ENCODE data around the gene PIPOX. TPM values are rescaled to one million over a fixed set of nuclear protein-coding genes. Genes with fewer than 3 reads are reported as not detected.

The PIPOX gene
- total RNA-seq, 2 donors from 2014 or later, result 1.8 to 5.9 TPM

DNA sequence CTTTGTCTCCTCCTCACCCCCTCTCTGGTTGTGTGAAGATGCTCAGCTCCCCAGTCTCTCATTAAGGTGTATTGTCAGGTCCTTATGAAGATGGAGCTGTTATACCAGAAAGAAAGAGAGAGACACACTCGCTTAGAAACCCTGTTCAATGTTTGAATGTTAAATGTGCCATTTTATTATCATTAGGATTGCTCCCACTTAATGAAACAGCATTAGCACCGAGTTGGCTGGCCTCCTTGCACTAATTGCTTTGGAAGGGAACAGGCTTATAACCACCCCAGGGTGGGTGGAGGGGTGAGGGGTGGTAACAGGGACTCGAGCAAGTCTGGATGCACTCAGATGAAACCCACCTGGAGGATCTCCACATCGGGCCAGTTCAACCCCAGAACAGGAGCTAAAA, 14.4 kb downstream of the PIPOX start:
- Mint-ChIP-seq H3K27ac (no peak overlapping the region), H3K27me3 (ENCODE audit: insufficient read depth) (no peaks in the 10 kb centered on the region), H3K4me1 (no peaks in the 10 kb centered on the region), H3K36me3 (ENCODE audit: low read depth) (no peaks in the 10 kb centered on the region), H3K9me3 (no peaks in the 10 kb centered on the region), H3K4me3 (no peak overlapping the region)
- no peak for DNase-seq
- Histone ChIP-seq H3K9ac (ENCODE audit: extremely low read depth, low read length, poor library complexity, severe bottlenecking) (no peak overlapping the region), H3K4me1 (ENCODE audit: control insufficient read depth, insufficient read depth, low read length) (no peaks in the 10 kb centered on the region), H3K4me3 (ENCODE audit: low read length) (no peak overlapping the region), H3K27me3 (ENCODE audit: control insufficient read depth, insufficient read depth, low read length, poor library complexity, severe bottlenecking) (no peaks in the 10 kb centered on the region), H3K36me3 (ENCODE audit: control insufficient read depth, insufficient read depth, low read length) (no peaks in the 10 kb centered on the region), H3K27ac (ENCODE audit: low read depth, low read length) (no peak overlapping the region), H3K9me3 (ENCODE audit: control insufficient read depth, low read length) (no peaks in the 10 kb centered on the region)
- 90 to 100% methylated on average over 1 to 4 of the region's 4 CpGs for WGBS, 2 experiments (ENCODE audit: insufficient coverage in 1 of 2, insufficient read length in 1 of 2)
- no peak for TF ChIP-seq CTCF (conservative IDR thresholded peaks at IDR 0.05)

DNA sequence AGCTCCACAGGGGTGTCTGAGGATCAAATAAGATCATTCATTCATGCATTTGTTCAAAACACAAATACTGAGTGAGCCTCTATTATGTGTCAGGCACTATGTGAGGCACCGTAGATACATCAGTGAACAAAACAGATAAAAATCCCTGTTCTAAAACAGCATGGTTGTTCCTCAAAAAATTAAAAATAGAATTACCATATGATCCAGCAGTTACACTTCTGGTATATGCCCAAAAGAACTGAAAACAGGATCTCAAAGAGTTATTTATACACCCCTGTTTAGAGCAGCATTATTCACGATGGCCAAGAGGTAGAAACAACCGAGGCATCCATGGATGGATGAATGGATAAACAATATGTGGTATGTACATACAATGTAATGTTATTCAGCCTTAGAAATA, 15.4 kb downstream of the PIPOX start:
- WGBS, 2 experiments (ENCODE audit: insufficient coverage in 1 of 2, insufficient read length in 1 of 2), result 91 to 95% methylated on average over 3 of the region's 3 CpGs
- Mint-ChIP-seq H3K27ac (no peak overlapping the region), H3K27me3 (ENCODE audit: insufficient read depth) (no peaks in the 10 kb centered on the region), H3K36me3 (ENCODE audit: low read depth) (no peaks in the 10 kb centered on the region), H3K4me3 (no peak overlapping the region), H3K4me1 (peaks cover 3% of the 10 kb centered on the region), H3K9me3 (no peaks in the 10 kb centered on the region)
- Histone ChIP-seq H3K9ac (ENCODE audit: extremely low read depth, low read length, poor library complexity, severe bottlenecking) (no peak overlapping the region), H3K36me3 (ENCODE audit: control insufficient read depth, insufficient read depth, low read length) (no peaks in the 10 kb centered on the region), H3K4me1 (ENCODE audit: control insufficient read depth, insufficient read depth, low read length) (no peaks in the 10 kb centered on the region), H3K9me3 (ENCODE audit: control insufficient read depth, low read length) (no peaks in the 10 kb centered on the region), H3K27me3 (ENCODE audit: control insufficient read depth, insufficient read depth, low read length, poor library complexity, severe bottlenecking) (no peaks in the 10 kb centered on the region), H3K27ac (ENCODE audit: low read depth, low read length) (no peak overlapping the region), H3K4me3 (ENCODE audit: low read length) (no peak overlapping the region)
- no peak for TF ChIP-seq CTCF (conservative IDR thresholded peaks at IDR 0.05)
- no peak for DNase-seq

GRCh38 chr17:29059281-29059680, 16.3 kb downstream of the PIPOX start:
- H3K9me3 Mint-ChIP-seq, result no peaks in the 10 kb centered on the region
- Histone ChIP-seq H3K4me3 (ENCODE audit: low read length) (no peak overlapping the region), H3K4me1 (ENCODE audit: control insufficient read depth, insufficient read depth, low read length) (no peaks in the 10 kb centered on the region), H3K9ac (ENCODE audit: extremely low read depth, low read length, poor library complexity, severe bottlenecking) (no peak overlapping the region), H3K27me3 (ENCODE audit: control insufficient read depth, insufficient read depth, low read length, poor library complexity, severe bottlenecking) (no peaks in the 10 kb centered on the region), H3K36me3 (ENCODE audit: control insufficient read depth, insufficient read depth, low read length) (no peaks in the 10 kb centered on the region), H3K9me3 (ENCODE audit: control insufficient read depth, low read length) (no peaks in the 10 kb centered on the region), H3K27ac (ENCODE audit: low read depth, low read length) (no peak overlapping the region)
- no peak overlapping the region for H3K4me3 Mint-ChIP-seq
- H3K4me1 Mint-ChIP-seq, result peaks cover 3% of the 10 kb centered on the region
- no peaks in the 10 kb centered on the region for H3K36me3 Mint-ChIP-seq (ENCODE audit: low read depth)
- no peak for TF ChIP-seq CTCF (conservative IDR thresholded peaks at IDR 0.05)
- no peak overlapping the region for H3K27ac Mint-ChIP-seq
- WGBS, 2 experiments (ENCODE audit: insufficient coverage in 1 of 2, insufficient read length in 1 of 2), result 80 to 90% methylated on average over 1 of the region's 2 CpGs
- no peak for DNase-seq
- H3K27me3 Mint-ChIP-seq (ENCODE audit: insufficient read depth), result no peaks in the 10 kb centered on the region

Measured in endodermal cell (in vitro differentiated cells).